Lower lobe of right lung (tissue), 2 donors: ENCODE data around the gene PHF21B. TPM values are rescaled to one million over a fixed set of nuclear protein-coding genes. Genes with fewer than 3 reads are reported as not detected.
"Not testable (repeated sequence)": the region's sequence is repeated elsewhere in the genome, so short reads cannot be mapped to it uniquely, and the experiment has no call there.

Experiments used
- ATAC-seq, 2 donors: fragments of 200-7000 bp; cut with Tn5 transposase; one replicate each; pipeline ENCODE4 v1.9.1; 2020 to 2022; ENCODE audit warnings: mild to moderate bottlenecking in 2 of 2, moderate library complexity in 2 of 2
- DNase-seq: peaks from one replicate; pipeline ENCODE4 v3.0.0-alpha.2; 2020
- H3K27ac ChIP-seq: fragments of 200-600 bp; one replicate; pipeline ENCODE4 v1.8.0; 2022
- H3K27me3 ChIP-seq: fragments of 200-600 bp; one replicate; pipeline ENCODE4 v1.8.0; 2022; ENCODE audit warnings: low read depth
- H3K36me3 ChIP-seq: fragments of 200-600 bp; one replicate; pipeline ENCODE4 v1.8.0; 2022; ENCODE audit warnings: mild to moderate bottlenecking
- H3K4me1 ChIP-seq: fragments of 200-600 bp; one replicate; pipeline ENCODE4 v1.8.0; 2022
- H3K4me3 ChIP-seq: fragments of 200-600 bp; one replicate; pipeline ENCODE4 v1.8.0; 2022; ENCODE audit warnings: mild to moderate bottlenecking
- H3K9me3 ChIP-seq: fragments of 200-600 bp; one replicate; pipeline ENCODE4 v1.8.0; 2022
- CTCF ChIP-seq: fragments of 200-600 bp; IDR thresholded peaks from one replicate; pipeline ENCODE4 v1.8.0; 2022; ENCODE audit warnings: antibody characterized with exemption, mild to moderate bottlenecking
- intact Hi-C: fragments of 100-400 bp; cut with DNase I; formaldehyde crosslinking; loops from one replicate; pipeline ENCODE4 v1.11.0; 2022
- total RNA-seq: library from RNA; stranded (reverse); fragmentation: NEBNext Ultra II Directional; extraction: Animal tissue kit (Norgen Biotek cat#: 25700); gene quantifications from one replicate; pipeline ENCODE4 v1.2.1, GENCODE V29; 2021
- donor health status: DM: no; HTN: yes; CAD: no; lungs with severe emphysema.

PHF21B gene
- total RNA-seq, 1 donor from 2014 or later = not detected

- Histone ChIP-seq H3K4me3 (no peak overlapping the region), H3K27me3 (peaks cover 14% of the 10 kb centered on the region), H3K9me3 (no peaks in the 10 kb centered on the region), H3K27ac (no peak overlapping the region), H3K4me1 (no peaks in the 10 kb centered on the region), H3K36me3 (no peaks in the 10 kb centered on the region)
- ATAC-seq (no peak), DNase-seq (no peak)
- intact Hi-C loops = no loop called here
- no peak for TF ChIP-seq CTCF
These were observed 46.9 kb downstream of the PHF21B start for GRCh38 chr22:44962741-44963454.

DNA sequence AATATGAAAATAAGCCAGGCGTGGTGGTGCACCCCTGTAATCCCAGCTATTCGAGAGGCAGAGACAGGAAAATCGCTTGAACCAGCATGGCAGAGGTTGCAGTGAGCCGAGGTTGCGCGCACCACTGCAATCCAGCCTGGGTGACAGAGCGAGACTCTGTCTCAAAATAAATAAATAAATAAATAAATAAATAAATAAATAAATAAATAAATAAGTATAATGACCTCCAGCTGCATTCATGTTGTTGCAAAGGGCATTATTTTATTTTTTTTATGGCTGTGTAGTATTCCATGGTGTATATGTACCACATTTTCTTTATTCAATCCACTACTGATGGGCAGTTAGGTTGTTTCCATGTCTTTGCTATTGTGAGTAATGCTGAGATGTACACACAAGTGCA lies 48.1 kb downstream of the PHF21B start:
- DNase-seq, H3K4me1 ChIP-seq, H3K4me3 ChIP-seq, intact Hi-C loops, H3K9me3 ChIP-seq, H3K36me3 ChIP-seq, ATAC-seq, H3K27ac ChIP-seq: not testable (repeated sequence)
- peaks cover 17% of the 10 kb centered on the region for H3K27me3 ChIP-seq

- ATAC-seq (no peak), DNase-seq (no peak)
- intact Hi-C loops = no loop called here
- H3K36me3 ChIP-seq = no peaks in the 10 kb centered on the region
- TF ChIP-seq CTCF = no peak
- no peaks in the 10 kb centered on the region for H3K4me1 ChIP-seq
- H3K9me3 ChIP-seq = no peaks in the 10 kb centered on the region
- no peak overlapping the region for H3K27ac ChIP-seq
- H3K4me3 ChIP-seq = no peak overlapping the region
- peaks cover 10% of the 10 kb centered on the region for H3K27me3 ChIP-seq
These were observed 52.7 kb downstream of the PHF21B start for GRCh38 chr22:44956840-44957767.

DNA sequence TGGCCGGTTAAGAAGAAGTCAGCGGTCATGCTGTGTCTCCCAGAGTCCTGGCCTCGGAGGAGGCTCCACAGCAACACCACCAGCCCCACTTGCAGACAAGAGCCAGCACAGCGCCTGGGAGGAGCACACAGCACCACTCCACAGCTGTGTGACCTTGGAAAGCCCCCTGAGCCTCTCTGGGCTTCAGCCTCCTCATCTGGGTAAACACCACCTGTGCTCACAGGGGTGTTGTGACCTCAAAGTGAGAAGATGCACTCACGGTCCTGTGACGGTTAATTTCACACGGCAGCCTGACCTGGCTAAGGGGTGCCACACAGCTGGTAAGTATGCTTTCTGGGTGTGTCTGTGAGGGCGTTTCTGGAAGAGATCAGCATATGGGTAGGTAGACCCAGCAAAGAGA lies 54.7 kb downstream of the PHF21B start:
- intact Hi-C loops = no loop called here
- ATAC-seq = no peak
- no peak for DNase-seq
- Histone ChIP-seq H3K27ac (no peak overlapping the region), H3K4me3 (no peak overlapping the region), H3K27me3 (peaks cover 12% of the 10 kb centered on the region), H3K4me1 (no peaks in the 10 kb centered on the region), H3K36me3 (no peaks in the 10 kb centered on the region), H3K9me3 (no peaks in the 10 kb centered on the region)
- TF ChIP-seq CTCF = no peak

- Histone ChIP-seq H3K4me1 (no peaks in the 10 kb centered on the region), H3K4me3 (no peak overlapping the region), H3K9me3 (no peaks in the 10 kb centered on the region), H3K36me3 (no peaks in the 10 kb centered on the region), H3K27ac (no peak overlapping the region), H3K27me3 (peaks cover 12% of the 10 kb centered on the region)
- intact Hi-C loops = no loop called here
- TF ChIP-seq CTCF = no peak
- ATAC-seq (no peak), DNase-seq (no peak)
These were observed 55.7 kb downstream of the PHF21B start for GRCh38 chr22:44954149-44954548.
